GM12878 (cell line): ENCODE data around the gene ADGRA3.

Experiments
- ASH2L ChIP-seq: fragments of 300-600, 200-600 bp; sonication (generic); IDR thresholded peaks from 2 replicates; pipeline ENCODE4 v1.6.1; 2017; ENCODE audit warnings: low read depth, mild to moderate bottlenecking, borderline replicate concordance
- STAT3 ChIP-seq: IDR thresholded peaks from 2 replicates; pipeline ENCODE4 v1.6.1; 2011; ENCODE audit warnings: low read depth, low read length, improper control_type of control experiment

- no peak for TF ChIP-seq STAT3
- TF ChIP-seq ASH2L: no peak
These were observed 23.4 kb upstream of the ADGRA3 start for GRCh38 chr4:22539251-22539650.
